GM19455 (cell line): ENCODE measurements around the gene EFCC1.

Source experiments
- ATAC-seq: cut with Tn5 transposase; IDR thresholded peaks from one replicate; pipeline ENCODE4 v1.9.1; 2021; ENCODE audit not compliant: unreplicated experiment

The EFCC1 gene

GRCh38 chr3:129031476-129032215, 30.5 kb downstream of the EFCC1 start:
- no peak for ATAC-seq

- ATAC-seq = no peak
Observed at GRCh38 chr3:129032716-129033115, 31.6 kb downstream of the EFCC1 start.

- ATAC-seq = no peak
Observed at GRCh38 chr3:129033151-129033550, 32.0 kb downstream of the EFCC1 start.

- no peak for ATAC-seq
Observed at GRCh38 chr3:129033633-129034321, 32.7 kb downstream of the EFCC1 start.

- no peak for ATAC-seq
Observed at GRCh38 chr3:129034642-129035041, 33.5 kb downstream of the EFCC1 start.

GRCh38 chr3:129035360-129036221, 34.5 kb downstream of the EFCC1 start:
- no peak for ATAC-seq

- no peak for ATAC-seq
Observed at GRCh38 chr3:129036222-129037092, 35.4 kb downstream of the EFCC1 start.

- ATAC-seq = no peak
Observed at GRCh38 chr3:129037093-129037419, 36.0 kb downstream of the EFCC1 start.

GRCh38 chr3:129038121-129038855, 37.2 kb downstream of the EFCC1 start:
- ATAC-seq = no peak

- no peak for ATAC-seq
Observed at GRCh38 chr3:129039271-129040038, 38.4 kb downstream of the EFCC1 start.

GRCh38 chr3:129040039-129040336, 38.9 kb downstream of the EFCC1 start:
- ATAC-seq = no peak

GRCh38 chr3:129040579-129041300, 39.6 kb downstream of the EFCC1 start:
- ATAC-seq = no peak

GRCh38 chr3:129045675-129046036, 44.6 kb downstream of the EFCC1 start:
- ATAC-seq = no peak

GRCh38 chr3:129046037-129046731, 45.1 kb downstream of the EFCC1 start:
- no peak for ATAC-seq

GRCh38 chr3:129046732-129047552, 45.8 kb downstream of the EFCC1 start:
- ATAC-seq = no peak

GRCh38 chr3:129047553-129047839, 46.4 kb downstream of the EFCC1 start:
- ATAC-seq = no peak

GRCh38 chr3:129050556-129051295, 49.6 kb downstream of the EFCC1 start:
- ATAC-seq = no peak
